Vein endothelial cell (primary cell): ENCODE measurements around the gene SLC10A4. TPM values are rescaled to one million over a fixed set of nuclear protein-coding genes. Genes with fewer than 3 reads are reported as not detected.

Experiments
- total RNA-seq: library from RNA; depleted of rRNA; stranded (reverse); fragments of >200 nt; gene quantifications from 2 replicates; pipeline ENCODE4 v1.2.3, GENCODE V29; 2012

The SLC10A4 gene
- under 0.01 and 0.10 TPM in 2 replicates for total RNA-seq

GRCh38 chr4:48483006-48483776 lies at the start of gene SLC10A4:
Gene SLC10A4 (plus strand): TSS chr4:48483343. CDS start chr4:48483562, 219 bp downstream.

GRCh38 chr4:48490012-48490679 lies 7.0 kb downstream of the SLC10A4 start, which contains the start of gene ZAR1:
Gene ZAR1 (plus strand): TSS chr4:48490252. CDS start chr4:48490292, 40 bp downstream.

Other genes with a start within 250 kb of the SLC10A4 start
- gene TEC, start 213.5 kb upstream of the SLC10A4 start, total RNA-seq = 0.65 and 1.1 TPM in 2 replicates
- 38.2 and 52.4 TPM in 2 replicates for gene SLAIN2, start 141.8 kb upstream of the SLC10A4 start, total RNA-seq
- gene ZAR1, start 6.9 kb downstream of the SLC10A4 start, total RNA-seq = 0.19 TPM in 1 of 2 replicates, not detected in the other